Right lobe of liver (tissue), 4 donors: ENCODE measurements around the gene CBR4.

Experiments
- POLR2A ChIP-seq: fragments of 450-650 bp; IDR thresholded peaks from one replicate; pipeline ENCODE4 v1.6.1; 2017; ENCODE audit warnings: antibody characterized with exemption, mild to moderate bottlenecking
- TF ChIP-seq, protein P1 (sequence below), 4 donors: fragments of 200-600 bp in 3 of 4; fragments of 450-650 bp in 1 of 4; IDR thresholded peaks; one replicate each; pipeline versions ENCODE4 v1.5.1 to v1.8.0; 2016 to 2022; ENCODE audit warnings: antibody characterized with exemption in 4 of 4, mild to moderate bottlenecking in 2 of 4
- donor health status: DM: no; HTN: no; CAD: no.
- donor health status: DM: no; HTN: no; CAD: no.
- donor health status: DM: no; HTN: yes; CAD: no.

DNA sequence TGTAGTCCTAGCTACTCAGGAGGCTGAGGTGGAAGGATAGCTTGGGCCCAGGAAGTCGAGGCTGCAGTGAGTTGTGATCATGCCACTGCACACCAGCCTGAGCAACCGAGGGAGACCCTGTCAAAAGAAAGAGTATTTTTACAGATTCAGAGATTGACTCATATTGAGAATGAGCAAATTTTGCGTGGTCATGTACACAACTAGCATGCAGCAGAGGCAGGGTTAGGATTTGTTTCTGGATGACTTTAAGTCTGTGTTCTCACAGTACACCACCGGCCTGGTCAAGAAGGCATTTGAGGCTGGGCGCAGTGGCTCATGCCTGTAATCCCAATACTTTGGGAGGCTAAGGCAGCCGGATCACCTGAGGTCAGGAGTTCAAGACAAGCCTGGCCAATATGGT is 44.8 kb upstream of the CBR4 start:
- TF ChIP-seq POLR2A: no peak
- TF ChIP-seq, protein P1, sequence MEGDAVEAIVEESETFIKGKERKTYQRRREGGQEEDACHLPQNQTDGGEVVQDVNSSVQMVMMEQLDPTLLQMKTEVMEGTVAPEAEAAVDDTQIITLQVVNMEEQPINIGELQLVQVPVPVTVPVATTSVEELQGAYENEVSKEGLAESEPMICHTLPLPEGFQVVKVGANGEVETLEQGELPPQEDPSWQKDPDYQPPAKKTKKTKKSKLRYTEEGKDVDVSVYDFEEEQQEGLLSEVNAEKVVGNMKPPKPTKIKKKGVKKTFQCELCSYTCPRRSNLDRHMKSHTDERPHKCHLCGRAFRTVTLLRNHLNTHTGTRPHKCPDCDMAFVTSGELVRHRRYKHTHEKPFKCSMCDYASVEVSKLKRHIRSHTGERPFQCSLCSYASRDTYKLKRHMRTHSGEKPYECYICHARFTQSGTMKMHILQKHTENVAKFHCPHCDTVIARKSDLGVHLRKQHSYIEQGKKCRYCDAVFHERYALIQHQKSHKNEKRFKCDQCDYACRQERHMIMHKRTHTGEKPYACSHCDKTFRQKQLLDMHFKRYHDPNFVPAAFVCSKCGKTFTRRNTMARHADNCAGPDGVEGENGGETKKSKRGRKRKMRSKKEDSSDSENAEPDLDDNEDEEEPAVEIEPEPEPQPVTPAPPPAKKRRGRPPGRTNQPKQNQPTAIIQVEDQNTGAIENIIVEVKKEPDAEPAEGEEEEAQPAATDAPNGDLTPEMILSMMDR (IDR thresholded peaks at IDR 0.05): no peak
